ENCODE data around the gene UNC5A.

The UNC5A gene

DNA sequence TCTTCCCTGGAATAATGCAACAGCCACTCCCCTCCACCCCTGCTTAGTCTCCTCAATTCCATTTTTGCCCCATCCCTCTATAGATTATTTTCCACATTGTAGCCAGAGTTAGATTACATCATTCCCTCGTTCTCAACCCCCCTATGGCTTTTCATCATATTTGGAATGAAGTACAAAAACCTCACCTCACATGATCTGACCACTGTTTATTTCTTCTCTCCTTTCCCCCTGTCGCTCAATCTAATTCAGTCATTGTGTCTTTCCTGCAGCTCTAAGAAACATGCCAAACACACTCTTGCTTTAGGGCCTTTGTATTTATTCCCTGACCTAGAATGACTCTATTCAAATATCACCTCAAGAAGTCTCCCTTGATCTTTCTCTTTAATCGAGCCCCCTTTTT is 111.4 kb downstream of the UNC5A start:
- Histone ChIP-seq H3K36me3 (ENCODE audit: insufficient read depth, low read length) (peaks cover 55% of the 10 kb centered on the region; the same call in 1 of the 2 replicates), H4K20me1 (ENCODE audit: insufficient read depth, low read length) (peaks cover 2% of the 10 kb centered on the region; the same call in 1 of the 2 replicates), H3K27me3 (ENCODE audit: insufficient read depth, low read length, poor library complexity) (no peaks in the 10 kb centered on the region), H3K79me2 (ENCODE audit: insufficient read depth, low read length) (0 out of 2 replicates have a peak, but pooled peaks cover 2% of the 10 kb centered on the region), H3K27ac (ENCODE audit: low read length) (no peak overlapping the region), H3K9me3 (ENCODE audit: insufficient read depth, low read length, severe bottlenecking) (no peaks in the 10 kb centered on the region), H3K4me1 (ENCODE audit: insufficient read depth, low read length) (no peaks in the 10 kb centered on the region), H3K9ac (ENCODE audit: low read depth, low read length) (no peak overlapping the region), H3K4me2 (ENCODE audit: insufficient read depth, low read length) (no peak overlapping the region), H2AFZ (ENCODE audit: low read depth, low read length) (no peak overlapping the region), H3K4me3 (ENCODE audit: low read depth in 1 of 2, low read length in 2 of 2) (no peak overlapping the region)
- no peak for TF ChIP-seq EZH2 (IDR thresholded peaks at IDR 0.05; ENCODE audit: borderline replicate concordance, low read depth, low read length, severe bottlenecking)
- TF ChIP-seq, protein P1, sequence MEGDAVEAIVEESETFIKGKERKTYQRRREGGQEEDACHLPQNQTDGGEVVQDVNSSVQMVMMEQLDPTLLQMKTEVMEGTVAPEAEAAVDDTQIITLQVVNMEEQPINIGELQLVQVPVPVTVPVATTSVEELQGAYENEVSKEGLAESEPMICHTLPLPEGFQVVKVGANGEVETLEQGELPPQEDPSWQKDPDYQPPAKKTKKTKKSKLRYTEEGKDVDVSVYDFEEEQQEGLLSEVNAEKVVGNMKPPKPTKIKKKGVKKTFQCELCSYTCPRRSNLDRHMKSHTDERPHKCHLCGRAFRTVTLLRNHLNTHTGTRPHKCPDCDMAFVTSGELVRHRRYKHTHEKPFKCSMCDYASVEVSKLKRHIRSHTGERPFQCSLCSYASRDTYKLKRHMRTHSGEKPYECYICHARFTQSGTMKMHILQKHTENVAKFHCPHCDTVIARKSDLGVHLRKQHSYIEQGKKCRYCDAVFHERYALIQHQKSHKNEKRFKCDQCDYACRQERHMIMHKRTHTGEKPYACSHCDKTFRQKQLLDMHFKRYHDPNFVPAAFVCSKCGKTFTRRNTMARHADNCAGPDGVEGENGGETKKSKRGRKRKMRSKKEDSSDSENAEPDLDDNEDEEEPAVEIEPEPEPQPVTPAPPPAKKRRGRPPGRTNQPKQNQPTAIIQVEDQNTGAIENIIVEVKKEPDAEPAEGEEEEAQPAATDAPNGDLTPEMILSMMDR (IDR thresholded peaks at IDR 0.05; ENCODE audit: borderline replicate concordance, extremely low read depth, low read length, poor library complexity, severe bottlenecking), result no peak
- ATAC-seq (ENCODE audit: insufficient read depth, low read depth), result no peak
- DNase-seq, result no peak

DNA sequence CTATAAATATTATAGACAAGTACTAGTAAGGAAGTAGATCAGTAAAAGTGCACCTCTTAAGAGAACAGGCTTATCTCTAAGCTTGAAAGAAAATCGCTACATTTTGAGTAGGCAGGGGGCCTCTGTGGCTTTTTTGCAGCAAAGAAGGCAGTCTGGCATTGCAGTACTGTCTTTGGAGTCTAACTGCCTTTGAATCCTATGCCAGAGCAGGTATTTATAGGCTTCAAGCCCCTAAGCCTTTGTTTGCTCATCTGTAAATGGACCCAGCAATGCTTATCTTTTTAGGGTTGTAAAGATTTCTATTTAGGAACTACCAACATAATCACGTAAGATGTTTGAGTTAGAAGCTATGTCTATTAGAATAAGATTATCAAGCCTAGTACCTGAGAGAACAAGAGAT is 112.5 kb downstream of the UNC5A start:
- no peak overlapping the region for H3K27ac ChIP-seq (ENCODE audit: low read length)
- no peak overlapping the region for H2AFZ ChIP-seq (ENCODE audit: low read depth, low read length)
- no peak overlapping the region for H3K4me2 ChIP-seq (ENCODE audit: insufficient read depth, low read length)
- no peak for ATAC-seq (ENCODE audit: insufficient read depth, low read depth)
- DNase-seq, result no peak
- H3K4me3 ChIP-seq (ENCODE audit: low read depth in 1 of 2, low read length in 2 of 2), result no peak overlapping the region
- no peaks in the 10 kb centered on the region for H3K9me3 ChIP-seq (ENCODE audit: insufficient read depth, low read length, severe bottlenecking)
- H3K4me1 ChIP-seq (ENCODE audit: insufficient read depth, low read length), result no peaks in the 10 kb centered on the region
- TF ChIP-seq, protein P1 (IDR thresholded peaks at IDR 0.05; ENCODE audit: borderline replicate concordance, extremely low read depth, low read length, poor library complexity, severe bottlenecking), result no peak
- no peak for TF ChIP-seq EZH2 (IDR thresholded peaks at IDR 0.05; ENCODE audit: borderline replicate concordance, low read depth, low read length, severe bottlenecking)
- H3K79me2 ChIP-seq (ENCODE audit: insufficient read depth, low read length), result 0 out of 2 replicates have a peak, but pooled peaks cover 2% of the 10 kb centered on the region
- no peak overlapping the region for H3K9ac ChIP-seq (ENCODE audit: low read depth, low read length)
- H3K36me3 ChIP-seq (ENCODE audit: insufficient read depth, low read length), result peaks cover 52% of the 10 kb centered on the region; the same call in 1 of the 2 replicates
- H4K20me1 ChIP-seq (ENCODE audit: insufficient read depth, low read length), result peaks cover 2% of the 10 kb centered on the region; the same call in 1 of the 2 replicates
- H3K27me3 ChIP-seq (ENCODE audit: insufficient read depth, low read length, poor library complexity), result no peaks in the 10 kb centered on the region

DNA sequence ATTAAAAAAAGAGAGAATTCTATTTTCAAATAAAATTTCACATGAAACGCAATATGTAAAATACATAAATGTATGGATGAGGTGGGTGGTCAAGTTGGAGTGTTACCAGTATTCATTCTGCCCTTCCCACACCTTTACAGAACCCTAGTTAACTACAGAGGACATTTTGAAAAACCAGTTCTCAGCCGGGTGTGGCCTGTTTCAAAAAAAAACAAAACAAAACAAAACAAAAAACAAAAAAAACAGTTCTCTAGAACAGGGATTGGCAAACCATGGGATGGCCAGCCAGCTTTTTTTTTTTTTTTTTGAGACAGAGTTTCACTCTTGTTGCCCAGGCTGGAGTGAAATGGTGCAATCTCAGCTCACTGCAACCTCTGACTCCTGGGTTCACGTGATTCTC is 117.2 kb downstream of the UNC5A start:
- Histone ChIP-seq H4K20me1 (ENCODE audit: insufficient read depth, low read length) (peaks cover 2% of the 10 kb centered on the region; the same call in 1 of the 2 replicates), H3K27ac (ENCODE audit: low read length) (no peak overlapping the region), H3K9me3 (ENCODE audit: insufficient read depth, low read length, severe bottlenecking) (no peaks in the 10 kb centered on the region), H3K4me1 (ENCODE audit: insufficient read depth, low read length) (peaks cover 17% of the 10 kb centered on the region), H3K27me3 (ENCODE audit: insufficient read depth, low read length, poor library complexity) (no peaks in the 10 kb centered on the region), H3K36me3 (ENCODE audit: insufficient read depth, low read length) (peaks cover 34% of the 10 kb centered on the region; the same call in 1 of the 2 replicates), H3K4me3 (ENCODE audit: low read depth in 1 of 2, low read length in 2 of 2) (no peak overlapping the region), H3K79me2 (ENCODE audit: insufficient read depth, low read length) (0 out of 2 replicates have a peak, but pooled peaks cover 2% of the 10 kb centered on the region), H3K9ac (ENCODE audit: low read depth, low read length) (no peak overlapping the region), H2AFZ (ENCODE audit: low read depth, low read length) (no peak overlapping the region), H3K4me2 (ENCODE audit: insufficient read depth, low read length) (no peak overlapping the region)
- DNase-seq (no peak), ATAC-seq (ENCODE audit: insufficient read depth, low read depth) (no peak)
- TF ChIP-seq, protein P1 (IDR thresholded peaks at IDR 0.05; ENCODE audit: borderline replicate concordance, extremely low read depth, low read length, poor library complexity, severe bottlenecking), result no peak
- TF ChIP-seq EZH2 (IDR thresholded peaks at IDR 0.05; ENCODE audit: borderline replicate concordance, low read depth, low read length, severe bottlenecking), result no peak
